ENCODE data around the gene CHRM2.

The CHRM2 gene

GRCh38 chr7:136897676-136898075 lies 29.2 kb downstream of the CHRM2 start:
- no peak for DNase-seq

- DNase-seq = no peak
Observed at GRCh38 chr7:136900005-136900404, 31.6 kb downstream of the CHRM2 start.

- DNase-seq = no peak
Observed at GRCh38 chr7:136910771-136911170, 42.3 kb downstream of the CHRM2 start.

- DNase-seq = no peak
Observed at GRCh38 chr7:136911344-136911743, 42.9 kb downstream of the CHRM2 start.

GRCh38 chr7:136912339-136912738 lies 43.9 kb downstream of the CHRM2 start:
- DNase-seq = no peak

GRCh38 chr7:136914016-136914415 lies 45.6 kb downstream of the CHRM2 start:
- no peak for DNase-seq

GRCh38 chr7:136919820-136920219 lies 51.4 kb downstream of the CHRM2 start:
- no peak for DNase-seq

GRCh38 chr7:136923111-136923667 lies 54.7 kb downstream of the CHRM2 start:
- DNase-seq = no peak

GRCh38 chr7:136925044-136925443 lies 56.6 kb downstream of the CHRM2 start:
- no peak for DNase-seq

- no peak for DNase-seq
Observed at GRCh38 chr7:136925556-136925955, 57.1 kb downstream of the CHRM2 start.

GRCh38 chr7:136931169-136931867 lies 62.9 kb downstream of the CHRM2 start:
- no peak for DNase-seq

- no peak for DNase-seq
Observed at GRCh38 chr7:136937436-136937835, 69.0 kb downstream of the CHRM2 start.

- no peak for DNase-seq
Observed at GRCh38 chr7:136938476-136938875, 70.0 kb downstream of the CHRM2 start.

- DNase-seq = no peak
Observed at GRCh38 chr7:136940122-136940521, 71.7 kb downstream of the CHRM2 start.

- no peak for DNase-seq
Observed at GRCh38 chr7:136940917-136941316, 72.5 kb downstream of the CHRM2 start.

- DNase-seq = no peak
Observed at GRCh38 chr7:136941816-136942215, 73.4 kb downstream of the CHRM2 start.

GRCh38 chr7:136942401-136942800 lies 73.9 kb downstream of the CHRM2 start:
- no peak for DNase-seq

GRCh38 chr7:136942994-136943393 lies 74.5 kb downstream of the CHRM2 start:
- no peak for DNase-seq

- DNase-seq = no peak
Observed at GRCh38 chr7:136947347-136947746, 78.9 kb downstream of the CHRM2 start.

- DNase-seq = no peak
Observed at GRCh38 chr7:136950331-136950730, 81.9 kb downstream of the CHRM2 start.

- DNase-seq = no peak
Observed at GRCh38 chr7:136953386-136953785, 84.9 kb downstream of the CHRM2 start.

- DNase-seq = no peak
Observed at GRCh38 chr7:136956232-136956631, 87.8 kb downstream of the CHRM2 start.

GRCh38 chr7:136956671-136957070 lies 88.2 kb downstream of the CHRM2 start:
- DNase-seq = no peak

GRCh38 chr7:136957391-136957790 lies 88.9 kb downstream of the CHRM2 start:
- DNase-seq = no peak

- no peak for DNase-seq
Observed at GRCh38 chr7:136958016-136958415, 89.6 kb downstream of the CHRM2 start.
